OCI-LY1 (cell line): ENCODE results near the gene RNF186.

Experiments used
- EZH2 ChIP-seq: fragments of 200-600 bp; sonication (generic), shearing (Covaris generic); IDR thresholded peaks from 2 replicates; pipeline ENCODE4 v1.8.0; 2017; ENCODE audit warnings: borderline replicate concordance, mixed run types, mild to moderate bottlenecking, antibody characterized with exemption, low read length, moderate library complexity, mixed read lengths
- TF ChIP-seq, protein P1 (sequence below): fragments of 200-600 bp; sonication (generic), shearing (Covaris generic); IDR thresholded peaks from 2 replicates; pipeline ENCODE4 v1.5.1; 2017; ENCODE audit warnings: mild to moderate bottlenecking, antibody characterized with exemption, low read length, moderate library complexity, mixed read lengths

DNA sequence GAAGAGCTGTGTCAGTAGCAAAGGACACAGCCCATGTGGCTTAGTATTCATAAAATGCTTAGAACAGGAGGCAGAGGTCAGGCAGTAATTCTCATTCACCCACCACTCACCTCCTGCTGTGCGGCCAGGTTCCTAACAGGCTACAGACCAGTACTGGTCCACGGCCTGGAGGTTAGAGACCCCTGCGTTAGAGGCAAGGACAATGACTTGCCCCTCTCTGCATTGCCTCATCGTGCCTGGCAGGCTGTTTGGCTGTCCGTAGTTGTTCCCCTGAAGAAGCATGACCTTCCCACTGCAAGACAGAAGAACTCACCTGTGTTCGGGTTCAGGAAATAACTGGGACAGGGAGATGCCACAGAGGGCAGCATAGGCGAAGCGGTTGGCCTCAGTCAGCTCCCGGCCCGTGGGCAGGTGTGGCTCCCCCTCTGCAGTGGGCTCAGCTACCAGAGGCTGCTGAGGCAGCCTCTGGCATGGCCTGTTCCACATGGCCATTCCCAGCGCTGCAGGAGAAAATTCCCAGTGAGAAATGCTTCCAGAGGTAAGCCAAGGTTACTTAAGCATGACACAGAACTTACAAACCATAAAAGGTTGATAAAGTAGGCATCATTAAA, 34.7 kb downstream of the RNF186 start:
- TF ChIP-seq, protein P1, sequence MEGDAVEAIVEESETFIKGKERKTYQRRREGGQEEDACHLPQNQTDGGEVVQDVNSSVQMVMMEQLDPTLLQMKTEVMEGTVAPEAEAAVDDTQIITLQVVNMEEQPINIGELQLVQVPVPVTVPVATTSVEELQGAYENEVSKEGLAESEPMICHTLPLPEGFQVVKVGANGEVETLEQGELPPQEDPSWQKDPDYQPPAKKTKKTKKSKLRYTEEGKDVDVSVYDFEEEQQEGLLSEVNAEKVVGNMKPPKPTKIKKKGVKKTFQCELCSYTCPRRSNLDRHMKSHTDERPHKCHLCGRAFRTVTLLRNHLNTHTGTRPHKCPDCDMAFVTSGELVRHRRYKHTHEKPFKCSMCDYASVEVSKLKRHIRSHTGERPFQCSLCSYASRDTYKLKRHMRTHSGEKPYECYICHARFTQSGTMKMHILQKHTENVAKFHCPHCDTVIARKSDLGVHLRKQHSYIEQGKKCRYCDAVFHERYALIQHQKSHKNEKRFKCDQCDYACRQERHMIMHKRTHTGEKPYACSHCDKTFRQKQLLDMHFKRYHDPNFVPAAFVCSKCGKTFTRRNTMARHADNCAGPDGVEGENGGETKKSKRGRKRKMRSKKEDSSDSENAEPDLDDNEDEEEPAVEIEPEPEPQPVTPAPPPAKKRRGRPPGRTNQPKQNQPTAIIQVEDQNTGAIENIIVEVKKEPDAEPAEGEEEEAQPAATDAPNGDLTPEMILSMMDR = no peak
- TF ChIP-seq EZH2 = no peak
